ENCODE measurements around the gene ZMYND8.
"Not testable (repeated sequence)": the region's sequence is repeated elsewhere in the genome, so short reads cannot be mapped to it uniquely, and the experiment has no call there.

ZMYND8 gene

DNA sequence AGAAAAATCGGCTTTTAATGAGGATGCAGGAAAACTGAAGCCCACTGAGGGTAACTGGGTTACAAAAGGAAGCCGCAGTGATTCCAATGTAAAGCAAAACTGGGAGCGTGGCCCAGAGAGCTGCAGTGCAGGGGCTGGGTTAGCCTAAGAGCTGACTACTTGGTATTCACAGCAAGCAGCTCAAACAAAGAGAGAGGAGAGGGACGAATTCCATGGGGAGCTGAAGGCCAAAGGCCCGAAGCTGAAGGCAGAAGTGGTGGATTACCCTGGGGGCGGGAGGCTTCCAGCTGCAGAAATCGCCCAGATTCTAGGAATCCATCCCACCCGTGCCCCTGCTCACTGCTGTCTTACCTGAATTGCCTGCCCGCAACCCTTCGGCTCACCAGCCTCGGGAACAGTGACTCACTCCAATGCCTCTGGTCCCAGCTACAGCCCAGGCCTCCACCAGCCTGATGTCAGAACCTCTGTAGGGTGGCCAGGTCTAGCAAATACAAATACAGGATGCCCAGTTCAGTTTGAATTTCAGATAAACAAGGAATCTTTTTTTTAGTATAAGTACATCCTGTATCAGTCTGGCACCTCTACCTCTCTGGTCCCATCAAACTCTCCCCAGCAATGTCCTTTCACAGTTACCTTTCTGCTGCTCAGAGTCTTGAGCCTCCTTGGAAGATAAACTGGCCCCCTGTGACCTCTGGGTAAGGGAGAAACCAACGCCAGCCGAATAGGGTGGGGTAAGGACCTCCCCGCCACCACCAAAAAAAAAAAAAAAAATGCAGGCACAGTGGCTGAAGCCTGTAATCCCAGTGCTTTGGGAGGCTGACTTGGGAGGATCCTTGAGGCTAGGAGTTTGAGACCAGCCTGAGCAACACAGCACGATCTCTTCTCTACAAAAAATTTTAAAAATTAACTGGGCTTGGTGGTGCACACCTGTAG, 14.6 kb upstream of the ZMYND8 start:
- DNase-seq = no peak

DNA sequence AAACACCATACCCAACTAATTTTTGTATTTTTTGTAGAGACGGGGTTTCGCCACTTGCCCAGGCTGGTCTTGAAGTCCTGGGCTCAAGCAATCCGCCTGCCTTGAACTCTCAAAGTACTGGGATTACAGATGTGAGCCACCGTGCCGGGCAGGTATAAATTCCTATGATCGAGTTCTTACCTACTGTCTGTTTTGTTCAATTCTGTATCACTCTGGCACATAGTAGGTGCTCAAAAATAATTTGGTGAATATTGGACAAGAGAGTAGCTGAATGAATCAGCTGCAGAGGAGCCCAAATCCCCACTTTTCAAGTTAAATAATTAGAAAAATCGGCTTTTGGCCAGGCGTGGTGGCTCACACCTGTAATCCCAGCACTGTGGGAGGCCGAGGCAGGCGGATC, 13.7 kb upstream of the ZMYND8 start:
- DNase-seq = no peak

DNA sequence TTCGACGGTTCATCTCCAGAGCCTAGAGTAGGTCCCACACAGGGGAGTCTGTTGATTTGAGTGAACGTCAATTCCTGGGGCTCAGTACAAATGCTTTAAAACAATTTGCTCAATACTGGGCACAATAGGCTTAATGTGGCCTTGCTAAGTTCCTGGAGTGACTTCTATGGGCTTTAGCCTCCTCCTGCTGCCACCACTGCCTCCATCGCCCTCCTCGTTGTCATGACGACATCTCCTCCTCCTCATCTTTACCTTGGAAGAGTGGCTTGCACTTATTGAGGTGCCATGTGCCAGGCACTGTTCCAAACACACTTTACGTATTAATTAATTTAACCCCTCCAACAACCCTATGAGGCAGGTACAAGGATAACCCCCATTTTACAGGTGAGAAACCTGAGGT, 11.8 kb upstream of the ZMYND8 start:
- DNase-seq = no peak

DNA sequence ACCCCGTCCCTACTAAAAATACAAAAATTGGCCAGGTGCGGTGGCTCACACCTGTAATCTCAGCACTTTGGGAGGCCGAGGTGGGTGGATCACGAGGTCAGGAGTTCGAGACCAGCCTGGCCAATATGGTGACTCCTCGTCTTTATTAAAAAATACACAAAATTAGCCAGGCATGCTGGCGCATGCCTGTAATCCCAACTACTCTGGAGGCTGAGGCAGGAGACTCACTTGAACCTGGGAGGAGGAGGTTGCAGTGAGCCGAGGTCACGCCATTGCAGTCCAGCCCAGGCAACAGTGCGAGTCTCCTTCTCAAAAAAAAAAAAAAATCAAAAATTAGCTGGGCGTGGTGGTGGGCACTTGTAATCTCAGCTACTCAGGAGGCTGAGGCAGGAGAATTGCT, 9.8 kb upstream of the ZMYND8 start:
- not testable (repeated sequence) for DNase-seq

DNA sequence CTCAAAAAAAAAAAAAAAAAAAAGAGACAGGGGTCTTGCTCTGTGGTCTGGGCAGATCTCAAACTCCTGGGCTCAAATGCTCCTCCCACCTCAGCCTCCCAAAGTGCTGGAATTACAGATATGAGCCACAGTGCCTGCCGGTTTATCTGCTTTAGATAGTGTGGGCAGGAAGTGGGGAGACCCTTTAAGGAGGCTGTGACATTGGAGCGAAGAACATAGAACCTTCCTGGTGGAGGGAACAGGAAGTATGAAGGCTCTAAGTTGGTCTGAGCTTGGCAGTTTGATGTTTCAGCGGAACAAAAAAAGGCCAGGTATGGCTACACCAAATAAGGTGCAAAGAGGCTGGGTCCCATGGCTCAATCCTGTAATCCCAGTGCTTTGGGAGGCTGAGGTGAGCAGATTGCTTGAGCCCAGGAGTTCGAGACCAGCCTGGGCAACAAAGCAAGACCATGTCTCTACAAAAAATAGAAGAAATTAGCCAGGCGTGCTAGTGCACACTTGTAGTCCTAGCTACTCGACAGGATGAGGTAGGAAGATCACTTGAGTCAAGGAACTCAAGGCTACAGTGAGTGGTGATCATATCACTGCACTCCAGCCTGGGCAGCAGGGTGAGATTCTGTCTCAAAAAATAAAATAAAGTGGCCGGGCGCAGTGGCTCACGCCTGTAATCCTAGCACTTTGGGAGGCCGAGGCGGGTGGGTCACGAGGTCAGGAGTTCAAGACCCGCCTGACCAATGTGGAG, 8.7 kb upstream of the ZMYND8 start:
- no peak for DNase-seq

DNA sequence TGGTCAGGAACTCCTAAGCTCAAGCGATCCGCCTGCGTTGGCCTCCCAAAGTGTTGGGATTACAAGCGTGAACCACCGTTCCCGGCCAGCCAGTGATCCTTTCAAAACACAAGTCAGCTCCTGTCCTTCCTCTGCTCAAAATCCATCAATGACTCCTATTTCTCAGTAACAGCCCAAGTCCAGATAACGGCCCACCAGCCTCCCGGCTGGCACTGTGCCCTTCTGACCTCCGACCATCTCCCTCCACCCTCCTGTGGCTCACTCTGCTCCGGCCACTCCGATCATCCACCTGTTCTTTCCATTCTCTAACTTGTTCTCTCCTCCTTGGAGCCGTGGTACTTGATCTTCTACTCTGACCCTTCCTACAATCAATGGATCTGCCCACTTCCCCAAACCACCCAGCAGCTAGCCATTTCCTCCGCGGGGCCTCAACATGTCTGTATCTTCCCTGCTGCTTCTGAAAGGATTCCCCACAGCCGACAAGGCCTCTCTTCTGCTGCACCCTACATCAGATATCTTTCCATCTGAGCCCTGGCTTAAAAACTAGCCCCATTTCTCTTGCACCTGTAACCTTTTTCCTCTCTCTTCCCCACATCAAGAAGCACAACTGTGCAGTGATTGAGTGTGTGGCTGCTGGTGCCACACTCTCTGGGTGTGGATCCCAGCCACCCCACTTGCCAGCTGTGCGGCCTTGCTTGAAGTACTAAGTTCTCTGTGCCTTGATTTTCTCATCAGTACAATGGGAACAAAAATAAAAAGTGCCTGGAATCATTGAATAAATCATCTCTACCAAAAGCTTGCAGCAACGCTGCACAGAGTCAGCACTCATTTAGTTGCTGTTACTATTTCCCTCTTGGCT, 6.1 kb upstream of the ZMYND8 start:
- DNase-seq = no peak

DNA sequence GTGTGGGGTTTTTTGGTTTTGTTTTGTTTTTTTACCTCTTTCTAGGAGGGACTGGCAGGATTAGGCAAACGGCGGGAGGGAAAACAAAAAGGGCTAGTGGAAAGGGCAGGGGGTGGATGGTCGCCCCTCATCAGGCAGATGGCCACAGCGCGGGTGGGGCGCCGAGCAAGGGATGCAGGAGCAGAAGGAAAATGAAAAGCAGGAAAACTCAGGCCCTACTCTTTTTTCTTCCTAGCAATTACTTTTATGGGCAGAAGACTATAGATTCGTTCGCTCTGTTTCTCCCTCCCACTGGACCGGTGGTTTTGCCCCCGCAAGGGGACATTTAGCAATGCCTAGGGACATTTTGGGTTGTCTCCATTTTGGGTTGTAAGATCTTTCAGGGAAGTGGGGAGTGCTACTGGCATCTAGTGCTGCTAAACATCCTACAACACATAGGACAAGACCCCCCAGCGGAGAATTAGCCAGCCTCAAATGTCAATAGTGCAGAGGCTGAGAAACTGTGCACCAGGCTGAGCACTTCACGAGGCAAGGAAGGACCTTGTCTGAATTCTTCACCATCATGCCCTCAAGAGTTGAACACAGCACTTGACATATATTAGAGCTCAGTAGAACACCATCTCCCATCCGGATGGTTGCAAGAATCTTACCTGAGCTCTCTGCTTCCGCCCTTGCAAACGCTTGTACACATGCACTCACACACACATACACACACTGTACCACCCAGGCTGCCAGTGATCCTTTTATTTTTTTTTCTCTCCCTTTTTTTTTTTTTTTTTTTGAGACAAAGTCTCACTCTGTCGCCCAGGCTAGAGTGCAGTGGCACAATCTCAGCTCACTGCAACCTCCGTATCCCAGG, 4.8 kb upstream of the ZMYND8 start:
- DNase-seq = no peak

DNA sequence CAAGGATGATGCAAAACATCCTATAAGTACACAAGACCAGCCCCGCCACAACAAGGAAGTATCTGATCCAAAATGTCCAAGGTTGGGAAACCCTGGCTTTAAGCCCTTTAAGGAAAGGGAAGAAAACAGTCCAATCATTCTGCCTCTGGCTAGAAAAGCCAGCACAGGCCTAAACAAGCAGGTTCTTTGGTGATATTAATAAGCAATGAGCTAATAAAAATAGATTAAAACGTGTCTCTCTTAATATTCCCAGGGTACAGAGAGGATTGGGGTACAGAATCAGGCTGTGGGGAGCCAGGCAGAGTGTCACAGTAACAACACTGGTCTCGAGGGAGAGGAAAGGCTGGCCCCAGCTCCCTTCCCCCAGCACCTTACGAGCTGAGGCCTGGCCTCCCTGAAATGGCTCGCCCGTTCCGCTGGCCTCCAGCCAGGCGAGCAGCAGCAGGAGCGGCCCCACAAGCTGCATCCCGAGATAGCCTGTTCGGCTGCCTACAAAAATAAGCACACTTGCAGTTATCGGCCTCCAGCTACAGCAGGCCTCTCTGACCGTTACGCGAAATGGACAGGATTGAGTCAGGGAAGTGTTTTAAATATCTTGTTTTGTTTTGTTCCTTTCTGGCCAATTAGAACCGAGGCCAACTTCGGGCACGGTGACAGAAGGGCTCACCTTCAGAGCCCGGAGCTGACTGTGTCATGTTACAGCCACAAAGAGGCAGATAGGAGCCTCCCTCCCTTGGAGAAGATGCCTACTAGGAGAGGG, 4.0 kb upstream of the ZMYND8 start:
- DNase-seq = peak; percentile 94

DNA sequence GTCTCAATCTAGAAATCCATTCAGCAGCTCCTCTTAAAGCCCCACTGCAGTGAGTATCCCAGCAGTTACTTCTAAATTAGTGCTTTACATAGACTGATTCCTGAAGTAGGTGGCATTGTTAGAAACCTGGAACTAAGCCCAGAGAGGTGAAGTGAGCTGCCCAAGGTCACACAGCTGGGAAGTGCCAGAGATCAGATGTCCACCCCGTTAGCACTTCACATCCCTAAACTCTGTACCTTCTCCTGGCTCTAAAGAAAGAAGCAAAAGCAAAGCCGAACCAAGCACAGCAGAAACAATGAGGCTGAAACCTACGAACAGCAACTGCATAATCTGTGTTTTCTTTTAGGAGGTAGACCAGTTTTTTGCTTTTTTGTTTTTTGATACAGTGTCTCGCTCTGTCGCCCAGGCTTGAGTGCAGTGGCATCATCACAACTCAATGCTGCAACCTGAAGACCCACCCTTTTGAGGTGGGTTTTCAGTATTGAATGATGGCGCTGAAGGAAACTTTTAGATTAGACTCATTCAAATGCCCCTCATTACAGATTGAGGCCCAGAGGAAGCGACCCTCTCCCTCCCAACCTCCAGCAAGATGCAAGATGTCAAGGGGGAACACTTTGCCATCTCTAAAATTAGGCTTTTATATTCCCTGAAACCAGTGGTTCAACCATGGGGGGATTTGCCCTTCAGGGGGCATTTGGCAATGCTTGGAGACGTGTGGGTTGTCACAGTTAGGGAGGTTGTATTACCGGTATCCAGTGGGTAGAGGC, 3.2 kb upstream of the ZMYND8 start:
- DNase-seq = no peak

DNA sequence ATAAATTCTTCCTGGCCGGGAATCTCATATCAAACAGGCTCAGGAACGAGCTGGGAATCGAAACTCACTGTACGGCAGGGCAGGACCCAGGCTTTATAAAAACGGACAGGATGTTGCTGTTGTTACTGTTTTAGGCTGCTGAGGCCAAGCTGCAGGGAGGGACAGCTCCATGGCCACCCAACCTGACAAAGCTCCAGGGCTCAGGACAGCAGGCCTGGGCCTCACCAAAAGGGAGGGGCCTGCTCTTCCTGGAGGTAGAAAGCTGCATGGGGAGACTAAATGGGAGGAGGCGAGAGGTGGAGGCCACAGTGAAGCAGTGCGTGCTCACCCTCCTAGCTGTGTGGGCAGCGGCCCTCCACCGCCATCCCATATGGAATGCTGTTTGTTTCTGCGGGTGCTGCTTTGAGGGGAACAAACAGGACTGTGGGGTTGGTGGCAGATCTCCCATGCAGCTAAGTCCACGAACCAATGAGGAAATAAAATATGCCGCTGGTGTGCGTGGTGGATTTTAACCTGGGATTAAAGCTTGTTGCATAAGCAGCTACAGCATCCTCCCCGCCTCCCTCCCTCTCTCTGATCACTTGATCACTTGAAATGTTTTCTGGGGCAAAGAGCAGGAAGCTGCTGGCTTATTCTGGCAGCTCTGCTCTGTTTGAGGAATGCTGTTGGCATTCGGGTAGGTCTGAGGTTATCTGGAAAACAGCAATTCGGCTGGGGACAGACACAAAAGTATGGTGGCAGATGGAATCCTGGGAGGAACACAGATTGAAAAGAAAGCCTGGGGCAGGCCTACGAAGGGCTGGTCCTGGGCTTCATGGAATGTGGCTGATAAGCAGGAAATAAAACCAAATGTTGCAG, 2.4 kb upstream of the ZMYND8 start:
- DNase-seq = peak; percentile 43

DNA sequence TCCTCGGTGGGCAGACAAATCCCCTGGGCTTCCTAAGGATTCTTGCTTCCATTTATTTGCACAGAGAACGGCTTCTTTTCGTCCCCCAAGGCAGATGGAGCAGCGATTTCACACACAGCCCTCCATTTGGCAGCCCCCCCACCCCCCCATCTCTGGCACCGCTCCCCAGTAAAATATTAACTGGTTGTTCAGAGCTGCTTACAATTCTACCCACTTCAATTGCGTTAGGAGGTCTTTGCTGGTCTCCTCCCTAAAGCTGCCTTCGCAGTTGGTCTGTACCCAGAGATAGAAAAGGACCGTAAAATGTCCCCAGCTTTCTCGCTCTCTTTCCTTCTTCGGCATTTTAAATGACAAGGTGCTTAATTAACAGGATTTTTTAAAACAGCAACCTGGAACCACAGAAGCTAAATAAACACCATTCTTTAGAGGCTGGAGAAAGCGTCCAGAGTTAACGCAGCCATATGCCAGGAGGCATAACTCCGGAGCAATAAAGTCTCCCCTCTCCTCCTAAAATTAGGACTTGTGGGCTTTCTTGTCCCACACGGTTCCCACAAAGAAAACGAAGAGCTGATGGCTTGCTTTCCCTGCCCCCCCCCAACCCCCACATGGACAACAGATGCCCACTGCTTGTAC, 1.7 kb upstream of the ZMYND8 start:
- no peak for DNase-seq

DNA sequence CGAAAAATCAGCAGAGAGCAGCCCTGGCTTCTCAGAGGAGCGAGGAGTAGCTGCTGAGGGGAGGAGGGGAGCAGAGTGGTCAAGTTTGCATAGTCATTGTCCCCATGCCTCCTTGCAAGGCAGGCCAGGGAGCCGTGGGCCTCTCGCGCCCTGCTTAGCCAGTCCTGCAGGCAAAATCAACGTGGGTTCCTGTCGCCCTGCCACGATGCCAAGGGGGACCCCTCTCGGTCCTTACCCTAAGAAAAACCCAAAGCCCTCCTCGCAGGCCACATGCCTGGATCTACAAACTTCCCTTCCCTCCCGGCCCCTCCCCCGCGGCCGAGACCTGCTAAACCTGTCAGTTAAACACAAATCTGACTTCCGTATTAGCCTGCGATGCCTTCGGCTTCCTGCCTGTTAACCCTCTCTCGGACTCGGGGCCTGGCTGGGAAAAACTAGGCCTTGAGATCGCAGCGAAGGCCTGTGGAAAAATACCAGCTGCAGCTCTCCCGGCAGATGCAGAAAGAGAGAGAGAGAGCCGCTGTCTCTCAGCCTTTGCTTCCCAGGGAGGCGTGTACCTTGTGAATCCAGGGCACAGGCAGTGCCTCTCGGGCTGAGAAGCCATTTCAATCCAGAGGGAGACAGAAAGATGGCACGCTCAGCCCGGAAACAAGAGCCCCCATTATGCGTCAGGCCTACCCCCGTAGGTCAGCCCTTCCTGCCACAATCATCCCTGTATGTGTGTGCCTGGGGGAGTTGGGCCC, 968 bp upstream of the ZMYND8 start:
- peak; percentile 78 for DNase-seq

DNA sequence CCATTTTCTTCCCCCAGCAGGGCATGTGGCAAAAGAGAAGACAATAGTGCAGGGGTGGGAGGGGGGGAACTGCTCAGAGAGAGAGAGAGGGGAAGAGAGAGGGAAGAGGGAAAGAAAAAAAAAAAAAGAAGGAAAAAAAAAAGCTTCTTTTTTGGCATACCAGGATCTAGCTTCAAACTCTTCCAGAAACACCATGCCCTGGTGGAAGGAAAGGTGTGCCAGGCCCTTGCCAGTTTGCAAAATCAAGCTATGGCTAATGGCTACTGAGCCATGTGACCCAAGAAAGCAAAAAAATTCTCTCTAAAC, 326 bp downstream of the ZMYND8 start:
- no peak for DNase-seq

DNA sequence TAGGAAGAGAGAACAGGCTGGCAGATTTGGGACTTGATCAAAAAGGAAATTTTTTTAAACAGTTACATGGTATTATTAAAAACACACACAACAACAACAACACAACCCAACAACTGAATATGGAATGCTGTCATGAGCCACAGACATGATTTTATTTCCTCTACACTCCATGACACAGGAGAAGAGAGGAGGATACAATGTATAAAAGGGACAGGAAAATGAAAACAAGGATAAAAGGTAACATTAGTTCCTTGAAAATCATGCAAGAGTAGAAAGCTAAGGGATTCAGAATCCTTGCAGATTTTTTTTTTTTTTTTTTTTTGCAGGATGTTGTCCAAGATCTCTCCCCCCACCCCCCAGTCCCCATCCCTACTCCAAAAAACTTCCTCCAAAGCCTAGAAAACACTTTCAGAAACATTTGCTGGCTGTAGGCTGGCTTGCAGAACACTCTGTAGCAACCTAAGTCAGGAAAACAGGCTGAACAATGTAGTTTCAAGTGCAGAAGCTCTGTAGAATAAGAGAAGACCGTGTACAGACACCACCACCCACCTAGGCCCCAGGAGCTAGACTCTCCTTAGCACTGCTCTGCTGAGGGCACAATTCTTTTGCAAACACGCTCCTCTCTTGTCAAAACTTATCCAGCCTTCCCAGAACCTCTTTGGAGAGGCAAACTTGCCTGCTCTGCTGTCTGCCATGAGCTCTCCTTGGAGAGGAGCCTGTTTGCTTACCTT, 845 bp downstream of the ZMYND8 start:
- DNase-seq = no peak

DNA sequence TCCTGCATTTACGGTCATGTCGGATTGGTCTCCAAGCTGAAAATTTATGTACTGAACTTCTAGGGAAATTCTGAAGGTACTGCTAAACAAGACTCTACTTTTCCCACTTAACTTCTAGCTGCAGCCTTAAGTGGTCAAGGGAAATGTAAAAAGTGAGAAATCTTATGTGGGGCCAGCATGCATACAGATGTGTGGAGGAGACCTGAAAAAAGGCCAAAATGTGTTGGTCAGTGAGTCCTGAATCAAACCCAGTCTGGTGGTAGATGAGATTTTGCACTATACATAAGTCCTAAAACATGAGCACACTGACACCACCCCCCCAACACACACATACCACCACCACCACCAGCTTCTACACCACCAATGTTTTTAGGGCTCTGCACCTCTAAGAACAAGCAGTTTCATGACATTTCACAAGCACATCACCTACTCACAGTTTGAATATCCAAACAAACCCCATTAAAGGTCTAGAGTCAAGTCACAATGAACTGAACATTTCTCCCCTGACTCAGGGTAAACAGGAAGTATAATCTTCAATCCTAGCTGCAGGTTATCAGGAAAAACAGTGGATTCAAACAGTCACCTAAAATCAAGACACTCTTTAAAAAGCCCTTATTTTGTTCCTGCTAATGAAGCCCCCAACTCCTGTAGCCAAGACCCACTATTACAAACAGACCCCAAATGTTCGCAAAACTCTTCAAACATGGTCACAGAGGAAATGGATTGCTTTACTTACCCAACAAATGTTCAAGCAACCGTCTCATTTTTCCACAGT, 1.6 kb downstream of the ZMYND8 start:
- DNase-seq = no peak

DNA sequence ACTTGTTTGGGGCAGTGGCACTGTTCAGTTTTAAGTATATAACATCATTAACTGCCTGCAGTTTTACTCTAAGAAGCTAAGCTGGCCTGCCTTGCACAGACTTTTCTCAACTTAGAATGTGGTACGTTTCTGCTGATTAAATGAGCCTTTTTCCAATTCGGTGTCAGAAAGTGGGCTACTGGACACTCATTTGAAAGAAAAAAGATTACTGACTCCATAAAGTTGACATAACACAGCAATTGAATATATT, 2.1 kb downstream of the ZMYND8 start:
- no peak for DNase-seq

DNA sequence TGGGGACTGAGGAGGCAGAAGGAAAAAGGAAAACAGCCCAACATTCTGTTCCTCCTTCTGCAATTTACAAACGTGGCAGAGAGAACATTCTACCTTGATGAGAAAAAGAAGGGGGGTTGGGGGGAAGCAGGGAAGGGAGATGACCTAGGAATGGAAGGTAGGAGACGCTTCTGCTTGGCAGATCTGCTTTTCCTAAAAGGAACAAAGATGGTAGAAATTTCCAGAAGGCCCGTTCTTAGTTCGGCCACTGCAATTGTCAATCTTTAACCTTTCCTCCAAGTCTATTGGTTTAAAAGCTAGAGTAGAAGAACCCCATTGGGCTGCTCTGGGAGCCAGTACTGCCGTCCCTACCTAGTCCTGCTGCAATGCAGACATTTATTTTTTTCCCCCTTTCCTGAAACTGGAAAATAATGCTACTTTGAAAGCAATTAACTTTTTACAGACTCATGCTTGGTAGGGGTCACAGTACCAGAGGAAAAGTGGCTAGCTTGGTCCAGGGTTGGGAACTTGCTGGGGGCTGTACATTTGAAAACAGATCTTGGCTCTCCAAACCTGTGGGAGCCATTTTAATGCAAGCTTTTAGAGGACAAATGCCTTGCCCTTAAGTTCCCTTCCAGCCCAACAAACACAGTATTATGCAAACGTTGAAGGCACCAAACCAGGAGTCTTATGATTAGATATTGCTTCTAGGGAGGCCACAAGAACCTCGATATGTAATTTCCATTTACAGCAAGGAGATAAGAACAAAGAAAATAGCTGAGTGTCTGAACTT, 2.6 kb downstream of the ZMYND8 start:
- DNase-seq = no peak
